Stimulated activated naive CD4-positive, alpha-beta T cell treated with Interleukin-2 at 50 U/mL for 16 hours (primary cell): ENCODE results near the gene IRF2BP1.

ENCODE experiments used
- DNase-seq: peaks from one replicate; lab custom pipeline; 2025; lab: John Stamatoyannopoulos, UW

IRF2BP1 gene

GRCh38 chr19:45860359-45861259 is 25.3 kb downstream of the IRF2BP1 start:
- no peak for DNase-seq

DNA sequence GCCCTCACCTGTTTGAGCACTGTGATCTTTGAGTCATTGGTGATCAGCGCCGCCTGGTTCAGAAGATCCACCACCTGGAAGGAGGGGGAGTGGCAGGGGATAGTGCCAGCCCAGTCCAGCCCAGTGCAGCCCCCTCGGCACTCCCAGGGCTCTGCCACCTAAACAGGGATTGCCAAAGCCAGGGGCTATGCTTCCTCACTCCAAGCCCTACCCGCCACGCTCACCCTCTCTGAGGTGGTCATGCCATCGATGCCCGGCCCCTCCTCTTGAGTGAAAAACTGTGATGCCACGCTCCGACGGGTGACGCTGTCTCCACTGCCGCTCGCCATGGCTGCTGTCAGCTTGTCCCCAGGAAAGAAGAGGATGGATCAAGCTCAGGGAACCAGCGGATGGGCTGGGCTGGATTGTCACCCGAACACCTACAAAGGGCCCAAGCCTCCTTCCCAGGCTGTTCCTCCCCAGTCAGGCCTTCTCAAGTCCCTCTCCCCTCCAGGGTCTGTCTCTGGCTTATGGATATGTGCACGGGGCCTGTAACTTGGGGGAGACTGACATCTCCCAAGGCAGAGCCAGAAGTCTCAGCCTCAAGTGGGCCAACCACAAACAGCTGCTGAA is 31.7 kb downstream of the IRF2BP1 start:
- no peak for DNase-seq

DNA sequence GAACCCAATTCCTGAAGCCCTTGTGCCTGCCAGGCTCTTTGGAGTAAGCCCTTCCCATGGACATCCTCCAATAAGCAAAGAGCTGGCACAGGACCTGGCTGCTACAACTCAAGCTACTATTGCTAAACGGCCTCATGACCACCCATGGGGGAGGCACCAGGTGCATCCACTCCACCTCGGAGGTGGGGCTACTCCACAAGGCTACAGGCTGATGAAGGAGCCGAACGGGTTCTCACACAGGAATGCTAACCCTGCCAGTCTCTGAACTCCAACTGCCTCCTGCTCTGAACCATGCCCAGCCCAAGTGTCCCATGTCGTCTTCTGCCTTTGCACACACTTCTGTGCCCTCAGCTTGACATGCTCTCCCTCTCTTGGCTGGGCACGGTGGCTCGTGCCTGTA is 33.0 kb downstream of the IRF2BP1 start:
- DNase-seq, result no peak

DNA sequence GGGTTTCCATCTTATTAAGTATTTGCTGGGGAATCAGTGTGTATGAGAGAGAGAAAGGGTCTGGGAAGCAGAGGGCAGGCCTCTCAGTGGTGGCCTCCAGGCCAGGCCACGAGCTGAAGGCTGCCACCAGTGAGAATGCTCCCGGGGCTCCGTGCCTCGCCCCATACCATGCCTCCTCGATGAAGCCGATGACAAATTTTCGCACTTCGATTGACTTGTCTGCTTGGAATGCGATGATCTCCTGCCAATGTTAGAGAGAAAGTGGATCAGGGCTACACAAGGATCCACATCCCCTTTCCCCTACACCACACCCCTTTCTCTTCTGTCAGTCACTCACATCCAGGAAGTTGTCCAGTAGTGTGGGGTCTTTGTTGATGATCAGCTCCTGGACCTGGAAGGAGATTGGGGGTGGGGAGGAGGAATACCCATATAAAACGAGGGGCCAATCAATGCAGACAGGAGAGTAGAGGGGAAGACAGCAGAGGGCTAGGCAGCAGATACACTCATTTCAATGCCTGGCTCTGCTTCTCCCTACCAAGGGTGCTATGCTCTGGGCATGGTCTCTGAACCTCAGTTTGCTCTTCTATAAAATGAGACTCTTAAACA is 33.7 kb downstream of the IRF2BP1 start:
- no peak for DNase-seq

DNA sequence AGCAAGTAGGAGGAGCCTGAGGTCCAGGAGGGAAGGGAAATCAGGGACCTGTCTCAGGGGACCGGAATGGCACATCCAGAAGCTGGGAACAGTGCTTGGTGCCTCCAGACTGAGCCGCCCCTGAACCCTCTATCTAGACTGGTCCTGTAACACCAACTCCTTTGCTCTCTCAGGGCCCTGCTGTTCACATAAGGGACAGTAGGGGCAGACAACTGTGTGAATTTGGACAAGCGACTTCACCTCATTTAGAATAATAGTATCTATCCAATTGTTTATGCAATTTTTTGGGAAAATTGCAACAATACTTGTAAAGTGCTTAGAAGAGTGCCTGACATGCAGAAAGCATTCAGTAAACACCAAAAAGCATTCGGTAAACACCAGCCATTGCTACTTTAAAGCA is 37.0 kb downstream of the IRF2BP1 start:
- no peak for DNase-seq

DNA sequence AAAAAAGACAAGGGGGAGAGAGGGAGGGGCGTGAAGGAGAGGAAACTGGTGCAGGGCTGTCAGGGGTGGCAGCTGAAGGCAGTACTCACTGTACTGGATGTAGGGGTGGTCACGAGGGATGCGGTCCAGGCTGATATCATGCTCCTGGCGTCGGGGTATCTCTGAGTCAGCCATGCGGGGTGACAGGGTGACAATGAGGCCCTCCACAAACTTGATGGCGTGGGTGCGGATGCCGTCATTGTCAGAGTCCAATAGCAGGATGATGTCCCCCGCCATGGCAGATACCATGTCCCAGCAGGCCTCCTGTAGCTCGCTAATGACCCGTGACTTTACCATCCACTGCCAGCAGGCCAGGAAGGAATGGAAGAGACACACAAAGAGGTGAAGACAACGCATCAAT is 38.3 kb downstream of the IRF2BP1 start:
- no peak for DNase-seq

- no peak for DNase-seq
Measured at GRCh38 chr19:45842198-45842597, 43.7 kb downstream of the IRF2BP1 start.

- DNase-seq, result no peak
Measured at GRCh38 chr19:45834970-45835369, 51.0 kb downstream of the IRF2BP1 start.
